Right lobe of liver (tissue), 4 donors: Measurements from ENCODE around the gene ADAMTS2.

Experiments
- CTCF ChIP-seq, 4 donors: fragments of 200-600 bp in 3 of 4; fragments of 450-650 bp in 1 of 4; IDR thresholded peaks; one replicate each; pipeline versions ENCODE4 v1.5.1 to v1.8.0; 2016 to 2022; ENCODE audit warnings: antibody characterized with exemption in 4 of 4, mild to moderate bottlenecking in 2 of 4
- POLR2A ChIP-seq: fragments of 450-650 bp; IDR thresholded peaks from one replicate; pipeline ENCODE4 v1.6.1; 2017; ENCODE audit warnings: antibody characterized with exemption, mild to moderate bottlenecking
- donor health status: DM: no; HTN: no; CAD: no.
- donor health status: DM: no; HTN: no; CAD: no.
- donor health status: DM: no; HTN: yes; CAD: no.

GRCh38 chr5:179369530-179369884 lies 24.2 kb upstream of the ADAMTS2 start:
- TF ChIP-seq POLR2A (no peak), CTCF (IDR thresholded peaks at IDR 0.05) (no peak)
